Esophagus muscularis mucosa (tissue), 4 donors: ENCODE measurements around the gene NDUFA3.

Experiments used
- EP300 ChIP-seq: sonication (generic); formaldehyde crosslinking; IDR thresholded peaks from one replicate; pipeline ENCODE4 v1.6.1; 2017; ENCODE audit warnings: antibody characterized with exemption
- POLR2A ChIP-seq: fragments of 450-650 bp; IDR thresholded peaks from one replicate; pipeline ENCODE4 v1.6.1; 2017; ENCODE audit warnings: antibody characterized with exemption, moderate library complexity, mild to moderate bottlenecking, low read depth
- POLR2AphosphoS5 ChIP-seq, 2 donors: sonication (generic); formaldehyde crosslinking; IDR thresholded peaks; one replicate each; pipeline ENCODE4 v1.6.1; 2017; ENCODE audit warnings: antibody characterized with exemption in 2 of 2
- TF ChIP-seq, protein P1 (sequence below), 3 experiments: fragments of 200-600 bp in 2 of 3; fragments of 450-650 bp in 1 of 3; sonication (generic) in 2 of 3; IDR thresholded peaks; one replicate each; pipeline ENCODE4 v1.5.1; 2017 to 2019; ENCODE audit warnings: antibody characterized with exemption in 3 of 3, mild to moderate bottlenecking in 2 of 3, moderate library complexity in 1 of 3

DNA sequence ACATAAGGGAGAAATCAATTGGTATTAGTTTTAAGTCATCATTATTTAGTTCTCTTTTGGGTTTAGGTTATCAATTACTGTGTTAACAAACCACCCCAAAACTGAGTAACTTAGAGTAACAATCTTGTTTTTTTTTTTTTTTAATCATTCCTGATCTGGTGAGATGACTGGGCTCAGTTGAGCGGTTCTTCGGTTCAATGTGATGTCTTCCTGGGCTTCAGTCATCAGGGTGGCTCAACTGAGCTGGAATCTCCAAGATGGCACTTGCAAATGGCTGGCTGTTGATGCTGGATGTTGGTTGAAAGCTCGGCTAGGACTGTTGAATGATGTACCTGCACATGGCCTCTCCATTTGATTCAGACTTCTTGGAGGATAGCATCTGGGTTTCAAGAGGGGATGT lies 18.2 kb upstream of the NDUFA3 start:
- TF ChIP-seq, protein P1, sequence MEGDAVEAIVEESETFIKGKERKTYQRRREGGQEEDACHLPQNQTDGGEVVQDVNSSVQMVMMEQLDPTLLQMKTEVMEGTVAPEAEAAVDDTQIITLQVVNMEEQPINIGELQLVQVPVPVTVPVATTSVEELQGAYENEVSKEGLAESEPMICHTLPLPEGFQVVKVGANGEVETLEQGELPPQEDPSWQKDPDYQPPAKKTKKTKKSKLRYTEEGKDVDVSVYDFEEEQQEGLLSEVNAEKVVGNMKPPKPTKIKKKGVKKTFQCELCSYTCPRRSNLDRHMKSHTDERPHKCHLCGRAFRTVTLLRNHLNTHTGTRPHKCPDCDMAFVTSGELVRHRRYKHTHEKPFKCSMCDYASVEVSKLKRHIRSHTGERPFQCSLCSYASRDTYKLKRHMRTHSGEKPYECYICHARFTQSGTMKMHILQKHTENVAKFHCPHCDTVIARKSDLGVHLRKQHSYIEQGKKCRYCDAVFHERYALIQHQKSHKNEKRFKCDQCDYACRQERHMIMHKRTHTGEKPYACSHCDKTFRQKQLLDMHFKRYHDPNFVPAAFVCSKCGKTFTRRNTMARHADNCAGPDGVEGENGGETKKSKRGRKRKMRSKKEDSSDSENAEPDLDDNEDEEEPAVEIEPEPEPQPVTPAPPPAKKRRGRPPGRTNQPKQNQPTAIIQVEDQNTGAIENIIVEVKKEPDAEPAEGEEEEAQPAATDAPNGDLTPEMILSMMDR (IDR thresholded peaks at IDR 0.05) = no peak
- TF ChIP-seq EP300 (no peak), POLR2AphosphoS5 (IDR thresholded peaks at IDR 0.05) (no peak), POLR2A (no peak)
